HepG2 (cell line): ENCODE results near the gene CDKL2. TPM values are rescaled to one million over a fixed set of nuclear protein-coding genes. Genes with fewer than 3 reads are reported as not detected.

ENCODE experiments used
- ATAC-seq: fragments of 200-7000 bp; cut with Tn5 transposase; 3 replicates; pipeline ENCODE4 v1.9.1; 2020; ENCODE audit warnings: mild to moderate bottlenecking, moderate library complexity
- BruUV-seq: library from RNA; stranded (reverse); fragments of 400-500 nt; replicated peaks from 2 replicates; lab custom pipeline; 2021; lab: Mats Ljungman, UMichigan
- CTCF ChIA-PET: fragments of 300-600 bp; formaldehyde crosslinking; extraction: SDS; loops from one replicate; lab custom pipeline; 2021; ENCODE audit warnings: low total read pairs, inconsistent platforms, low intra/inter-chr PET ratio; lab: Yijun Ruan, JAX
- POLR2A ChIA-PET: fragments of 350-600 bp; sonication (Branson Sonifier 250); formaldehyde crosslinking; loops from one replicate; lab custom pipeline; 2020; ENCODE audit warnings: antibody characterized with exemption, inconsistent platforms; lab: Yijun Ruan, JAX
- DNase-seq: peaks from one replicate; pipeline ENCODE4 v3.0.0-alpha.2; 2015; ENCODE audit warnings: low spot score
- FAIRE-seq: peaks from 3 replicates; lab custom pipeline; 2011; peaks lifted over from hg19 to GRCh38; lab: Jason Lieb, UNC
- H2AFZ ChIP-seq: one replicate; pipeline ENCODE4 v1.6.1; 2011; ENCODE audit warnings: low read length, inconsistent platforms
- H3K27ac ChIP-seq: fragments of 300-600 bp; 3 replicates; pipeline ENCODE4 v1.8.0; 2011; ENCODE audit warnings: mixed run types, mild to moderate bottlenecking, mixed read lengths, low read length, inconsistent platforms; ENCODE audit not compliant: insufficient read depth; ENCODE audit errors: extremely low read length
- H3K27me3 ChIP-seq, 2 experiments: fragments of 200-600 bp in 1 of 2; 2 replicates in 1 of 2; 3 replicates in 1 of 2; pipeline versions ENCODE4 v1.6.0 to v1.8.0; 2011; ENCODE audit warnings: low read length in 2 of 2, mild to moderate bottlenecking in 2 of 2, moderate library complexity in 2 of 2, inconsistent platforms in 1 of 2; ENCODE audit not compliant: insufficient read depth in 2 of 2, control insufficient read depth in 1 of 2
- H3K36me3 ChIP-seq, 2 experiments: fragments of 200-600 bp in 1 of 2; replicated peaks in 1 of 2; 2 replicates in 1 of 2; 3 replicates in 1 of 2; pipeline versions ENCODE4 v1.5.1 to v1.8.0; 2011; ENCODE audit warnings: low read length in 2 of 2, inconsistent platforms in 1 of 2; ENCODE audit not compliant: insufficient read depth in 2 of 2, control insufficient read depth in 1 of 2
- H3K4me1 ChIP-seq: 2 replicates; pipeline ENCODE4 v1.5.1; 2012; ENCODE audit warnings: low read length, inconsistent platforms; ENCODE audit not compliant: insufficient read depth
- H3K4me2 ChIP-seq: 2 replicates; pipeline ENCODE4 v1.6.0; 2011; ENCODE audit warnings: low read depth, low read length, inconsistent platforms
- H3K4me3 ChIP-seq, 3 experiments: fragments of 200-600 bp in 1 of 3; sonication (generic), shearing (Covaris generic) in 1 of 3; replicated peaks in 1 of 3; 2 replicates each; pipeline ENCODE4 v1.5.1; 2011 to 2016; ENCODE audit warnings: low read length in 3 of 3, inconsistent platforms in 2 of 3, low read depth in 2 of 3, mild to moderate bottlenecking in 2 of 3, control low read depth in 1 of 3, mixed read lengths in 1 of 3; ENCODE audit not compliant: insufficient read depth in 1 of 3
- H3K79me2 ChIP-seq: one replicate; pipeline ENCODE4 v1.6.1; 2011; ENCODE audit warnings: low read length, inconsistent platforms; ENCODE audit not compliant: insufficient read depth
- H3K9ac ChIP-seq: 2 replicates; pipeline ENCODE4 v1.6.0; 2011; ENCODE audit warnings: mild to moderate bottlenecking, low read depth, low read length, inconsistent platforms; ENCODE audit not compliant: insufficient read depth
- H3K9me3 ChIP-seq: 2 replicates; pipeline ENCODE4 v1.5.1; 2012; ENCODE audit warnings: mild to moderate bottlenecking, low read length
- H4K20me1 ChIP-seq: 2 replicates; pipeline ENCODE4 v1.6.0; 2011; ENCODE audit warnings: inconsistent platforms, mild to moderate bottlenecking, low read length, moderate library complexity; ENCODE audit not compliant: insufficient read depth
- ATF7-NPFF ChIP-seq: sonication (generic); formaldehyde crosslinking; IDR thresholded peaks from 2 replicates; pipeline ENCODE4 v1.8.1; 2023; ENCODE audit warnings: mild to moderate bottlenecking, low read depth, missing genetic modification reagents, moderate library complexity
- FOSL2 ChIP-seq: sonication (generic); formaldehyde crosslinking; IDR thresholded peaks from 2 replicates; pipeline ENCODE4 v1.4.0; 2020; ENCODE audit warnings: missing genetic modification reagents
- FOXA1 ChIP-seq, 2 experiments: fragments of 450-650 bp in 1 of 2; sonication (generic) in 1 of 2; formaldehyde crosslinking in 1 of 2; IDR thresholded peaks; 2 replicates each; pipeline versions ENCODE4 v1.4.0 to v1.6.1; 2016 to 2020; ENCODE audit warnings: missing genetic modification reagents in 1 of 2
- JUN ChIP-seq: sonication (generic); formaldehyde crosslinking; IDR thresholded peaks from 2 replicates; pipeline ENCODE4 v1.4.0; 2020; ENCODE audit warnings: mild to moderate bottlenecking, missing genetic modification reagents
- TBX3 ChIP-seq: fragments of 450-650 bp; IDR thresholded peaks from 2 replicates; pipeline ENCODE4 v1.6.1; 2017; ENCODE audit warnings: antibody characterized with exemption, mild to moderate bottlenecking, inconsistent platforms, borderline replicate concordance
- ZNF12 ChIP-seq: sonication (generic); formaldehyde crosslinking; IDR thresholded peaks from 2 replicates; pipeline ENCODE4 v1.5.0; 2020; ENCODE audit warnings: missing genetic modification reagents
- ZNF30 ChIP-seq: sonication (generic); formaldehyde crosslinking; IDR thresholded peaks from 2 replicates; pipeline ENCODE4 v1.5.0; 2020; ENCODE audit warnings: mild to moderate bottlenecking, missing genetic modification reagents
- ZNF446 ChIP-seq: sonication (generic); formaldehyde crosslinking; IDR thresholded peaks from 2 replicates; pipeline ENCODE4 v1.5.0; 2020; ENCODE audit warnings: mild to moderate bottlenecking, missing genetic modification reagents
- ZNF713 ChIP-seq: sonication (generic); formaldehyde crosslinking; IDR thresholded peaks from 2 replicates; pipeline ENCODE4 v1.4.0; 2020; ENCODE audit warnings: mild to moderate bottlenecking, missing genetic modification reagents
- WGBS: methylation state at CpG from one replicate; pipeline ENCODE4 v1.1.6; 2017; ENCODE audit warnings: low lambda C conversion rate; 5-methylcytosine and 5-hydroxymethylcytosine counted together
- in situ Hi-C: cut with HindIII; loops from 2 replicates; pipeline ENCODE4 v1.10.0; 2017; ENCODE audit warnings: low pct_unique_long_range_greater_than_20kb; ENCODE audit not compliant: extremely low pct_ligation_motif_present
- intact Hi-C: fragments of 100-400 bp; cut with micrococcal nuclease; formaldehyde crosslinking; loops from one replicate; pipeline ENCODE4 v1.10.0; 2022; ENCODE audit not compliant: unreplicated experiment
- polyA plus RNA-seq, 8 experiments: library from polyadenylated mRNA; depleted of rRNA in 3 of 8; stranded (reverse) in 7 of 8; unstranded in 1 of 8; fragments of >200 nt; fragmentation: Illumina TruSeq in 4 of 8; extraction: Trizol in 4 of 8; gene quantifications; 2 replicates each; pipeline versions ENCODE4 v1.2.1 to v1.2.3, GENCODE V29; 2011 to 2016; ENCODE audit warnings: low read depth in 4 of 8, missing spikeins in 1 of 8, mixed read lengths in 1 of 8; ENCODE audit not compliant: insufficient read depth in 1 of 8
- total RNA-seq, 5 experiments: library from RNA; depleted of rRNA; stranded (reverse); fragments of >200 nt; fragmentation: Illumina TruSeq; extraction: Trizol; gene quantifications; 2 replicates each; pipeline ENCODE4 v1.2.3, GENCODE V29; 2016; ENCODE audit warnings: low read depth in 1 of 5
- TF ChIP-seq, protein P1 (sequence below): sonication (generic); formaldehyde crosslinking; IDR thresholded peaks from 2 replicates; pipeline ENCODE4 v1.4.0; 2020; ENCODE audit warnings: missing genetic modification reagents, borderline replicate concordance
- TF ChIP-seq, protein P2 (sequence below): sonication (generic); formaldehyde crosslinking; IDR thresholded peaks from 2 replicates; pipeline ENCODE4 v1.5.0; 2020; ENCODE audit warnings: mild to moderate bottlenecking, missing genetic modification reagents, moderate library complexity
- TF ChIP-seq, protein P3 (sequence below), 2 experiments: sonication (generic) in 1 of 2; formaldehyde crosslinking in 1 of 2; IDR thresholded peaks; 2 replicates each; pipeline versions ENCODE4 v1.4.0 to v1.6.1; 2018 to 2020; ENCODE audit warnings: missing genetic modification reagents in 2 of 2, borderline replicate concordance in 1 of 2, low read depth in 1 of 2, mild to moderate bottlenecking in 1 of 2, missing biosample characterization in 1 of 2

Gene CDKL2
- total and polyA plus RNA-seq, 2 of the 13 experiments (the other 11 are each of a cell fraction or from before 2014, with no cell fraction given) = not detected

DNA sequence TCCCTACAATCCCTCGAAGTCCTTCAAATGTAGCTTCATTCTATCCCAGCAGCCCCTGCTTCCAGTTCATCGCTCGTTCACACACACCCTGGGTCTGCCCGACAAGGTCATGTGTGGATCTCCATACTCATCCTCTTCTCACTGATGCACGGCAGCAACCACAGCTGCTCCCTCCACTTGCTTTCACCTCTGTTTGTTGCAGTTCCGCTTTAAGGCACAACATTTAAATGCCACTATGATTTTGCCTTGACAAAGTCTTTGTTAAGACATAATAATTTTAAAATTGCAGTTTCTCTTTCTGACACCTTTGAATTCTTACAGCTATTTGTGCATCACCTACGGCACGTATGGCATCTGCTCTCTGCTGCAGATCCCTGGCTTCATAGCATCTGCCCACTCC lies 72.6 kb downstream of the CDKL2 start (continued):
- TF ChIP-seq, protein P1, sequence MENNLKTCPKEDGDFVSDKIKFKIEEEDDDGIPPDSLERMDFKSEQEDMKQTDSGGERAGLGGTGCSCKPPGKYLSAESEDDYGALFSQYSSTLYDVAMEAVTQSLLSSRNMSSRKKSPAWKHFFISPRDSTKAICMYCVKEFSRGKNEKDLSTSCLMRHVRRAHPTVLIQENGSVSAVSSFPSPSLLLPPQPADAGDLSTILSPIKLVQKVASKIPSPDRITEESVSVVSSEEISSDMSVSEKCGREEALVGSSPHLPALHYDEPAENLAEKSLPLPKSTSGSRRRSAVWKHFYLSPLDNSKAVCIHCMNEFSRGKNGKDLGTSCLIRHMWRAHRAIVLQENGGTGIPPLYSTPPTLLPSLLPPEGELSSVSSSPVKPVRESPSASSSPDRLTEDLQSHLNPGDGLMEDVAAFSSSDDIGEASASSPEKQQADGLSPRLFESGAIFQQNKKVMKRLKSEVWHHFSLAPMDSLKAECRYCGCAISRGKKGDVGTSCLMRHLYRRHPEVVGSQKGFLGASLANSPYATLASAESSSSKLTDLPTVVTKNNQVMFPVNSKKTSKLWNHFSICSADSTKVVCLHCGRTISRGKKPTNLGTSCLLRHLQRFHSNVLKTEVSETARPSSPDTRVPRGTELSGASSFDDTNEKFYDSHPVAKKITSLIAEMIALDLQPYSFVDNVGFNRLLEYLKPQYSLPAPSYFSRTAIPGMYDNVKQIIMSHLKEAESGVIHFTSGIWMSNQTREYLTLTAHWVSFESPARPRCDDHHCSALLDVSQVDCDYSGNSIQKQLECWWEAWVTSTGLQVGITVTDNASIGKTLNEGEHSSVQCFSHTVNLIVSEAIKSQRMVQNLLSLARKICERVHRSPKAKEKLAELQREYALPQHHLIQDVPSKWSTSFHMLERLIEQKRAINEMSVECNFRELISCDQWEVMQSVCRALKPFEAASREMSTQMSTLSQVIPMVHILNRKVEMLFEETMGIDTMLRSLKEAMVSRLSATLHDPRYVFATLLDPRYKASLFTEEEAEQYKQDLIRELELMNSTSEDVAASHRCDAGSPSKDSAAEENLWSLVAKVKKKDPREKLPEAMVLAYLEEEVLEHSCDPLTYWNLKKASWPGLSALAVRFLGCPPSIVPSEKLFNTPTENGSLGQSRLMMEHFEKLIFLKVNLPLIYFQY (CRISPR knock-in tag) = no peak
- TF ChIP-seq, all 625 proteins: peak for 0

DNA sequence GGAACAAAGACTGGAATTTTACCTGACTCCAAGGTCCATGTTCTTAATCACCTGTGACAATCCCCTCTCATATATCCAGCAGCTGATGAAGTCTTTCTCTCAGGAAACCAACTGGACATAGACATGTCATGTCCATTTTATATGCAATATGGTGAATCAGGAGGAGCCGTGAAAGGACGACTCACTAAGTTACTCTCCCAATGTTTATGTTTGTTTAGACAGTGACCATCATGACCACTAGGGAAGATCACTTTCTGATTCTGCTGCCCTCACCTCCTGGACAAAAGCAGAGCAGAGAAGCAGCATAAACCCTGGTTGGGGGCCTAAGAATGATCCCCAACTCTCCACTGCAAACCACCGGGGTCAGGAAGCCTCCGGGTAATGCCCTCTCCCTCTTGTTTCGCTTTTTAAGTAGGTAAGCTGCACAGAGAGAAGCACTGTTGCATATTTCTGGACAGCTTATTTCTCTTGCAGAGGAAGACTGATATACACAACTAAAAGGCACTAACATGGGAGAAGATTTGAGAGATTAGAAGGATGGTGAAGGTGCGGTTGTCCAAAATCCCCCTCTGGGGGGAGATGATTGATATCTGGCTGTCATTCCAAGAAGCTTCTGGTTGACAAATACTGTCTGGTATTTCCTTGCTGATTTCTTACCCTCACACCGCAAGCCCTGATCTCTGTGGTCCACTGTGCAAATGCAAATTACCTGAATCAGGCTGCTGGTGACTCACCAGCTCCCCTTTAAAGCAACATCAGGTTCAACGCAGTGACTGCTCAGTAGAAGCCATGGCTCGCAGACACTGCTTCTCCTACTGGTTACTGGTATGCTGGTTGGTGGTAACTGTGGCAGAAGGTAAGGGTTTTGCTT lies 74.8 kb downstream of the CDKL2 start, which contains the start of gene ODAPH:
ODAPH (plus strand) TSS at position 773 of the 871 bp plus-strand sequence; CDS start at position 790, 17 bp downstream.
- H2AFZ ChIP-seq = peak within 1 kb of the TSS; percentile 36
- 6% methylated on average over 9 of the region's 9 CpGs for WGBS
- no peaks in the 10 kb centered on the region for H3K9me3 ChIP-seq
- intact Hi-C loops (no loop called here), in situ Hi-C loops (no loop called here)
- no peak for DNase-seq
- POLR2A ChIA-PET = no interaction called here
- CTCF ChIA-PET = no interaction called here
- no peaks in the 10 kb centered on the region for H3K36me3 ChIP-seq
- no peak within 1 kb of the TSS for H3K27ac ChIP-seq
- H3K79me2 ChIP-seq = no peaks in the 10 kb centered on the region
- peaks cover 0 to 8% of the 10 kb centered on the region in 2 experiments; a peak in 1 of 5 replicates for H3K27me3 ChIP-seq
- FAIRE-seq = no peak
- H3K4me1 ChIP-seq = peaks cover 7% of the 10 kb centered on the region; the same call in 1 of the 2 replicates
- ATAC-seq = peak; percentile 93
- peak within 1 kb of the TSS in 1 of 3 experiments; percentile 38; a peak in 4 of 6 replicates for H3K4me3 ChIP-seq
- H3K9ac ChIP-seq = no peak within 1 kb of the TSS
- peak within 1 kb of the TSS; percentile 62 for H3K4me2 ChIP-seq
- no TSS peak for BruUV-seq
- H4K20me1 ChIP-seq = no peaks in the 10 kb centered on the region
- TF ChIP-seq, protein P2, sequence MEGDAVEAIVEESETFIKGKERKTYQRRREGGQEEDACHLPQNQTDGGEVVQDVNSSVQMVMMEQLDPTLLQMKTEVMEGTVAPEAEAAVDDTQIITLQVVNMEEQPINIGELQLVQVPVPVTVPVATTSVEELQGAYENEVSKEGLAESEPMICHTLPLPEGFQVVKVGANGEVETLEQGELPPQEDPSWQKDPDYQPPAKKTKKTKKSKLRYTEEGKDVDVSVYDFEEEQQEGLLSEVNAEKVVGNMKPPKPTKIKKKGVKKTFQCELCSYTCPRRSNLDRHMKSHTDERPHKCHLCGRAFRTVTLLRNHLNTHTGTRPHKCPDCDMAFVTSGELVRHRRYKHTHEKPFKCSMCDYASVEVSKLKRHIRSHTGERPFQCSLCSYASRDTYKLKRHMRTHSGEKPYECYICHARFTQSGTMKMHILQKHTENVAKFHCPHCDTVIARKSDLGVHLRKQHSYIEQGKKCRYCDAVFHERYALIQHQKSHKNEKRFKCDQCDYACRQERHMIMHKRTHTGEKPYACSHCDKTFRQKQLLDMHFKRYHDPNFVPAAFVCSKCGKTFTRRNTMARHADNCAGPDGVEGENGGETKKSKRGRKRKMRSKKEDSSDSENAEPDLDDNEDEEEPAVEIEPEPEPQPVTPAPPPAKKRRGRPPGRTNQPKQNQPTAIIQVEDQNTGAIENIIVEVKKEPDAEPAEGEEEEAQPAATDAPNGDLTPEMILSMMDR (CRISPR knock-in tag) = 0 out of 2 replicates have a peak, but pooled peaks have one; percentile 12
- TF ChIP-seq FOXA1 (IDR thresholded peaks at IDR 0.05) (no peak), FOXA1 (CRISPR knock-in tag; IDR thresholded peaks at IDR 0.05) (peak; percentile 55), JUN (CRISPR knock-in tag) (0 out of 2 replicates have a peak, but pooled peaks have one; percentile 32), ATF7-NPFF (CRISPR knock-in tag) (no peak), TBX3 (no peak), ZNF446 (CRISPR knock-in tag) (no peak), ZNF12 (CRISPR knock-in tag) (no peak), ZNF30 (no peak), ZNF713 (no peak), FOSL2 (CRISPR knock-in tag) (peak; percentile 77)
- TF ChIP-seq, protein P3, sequence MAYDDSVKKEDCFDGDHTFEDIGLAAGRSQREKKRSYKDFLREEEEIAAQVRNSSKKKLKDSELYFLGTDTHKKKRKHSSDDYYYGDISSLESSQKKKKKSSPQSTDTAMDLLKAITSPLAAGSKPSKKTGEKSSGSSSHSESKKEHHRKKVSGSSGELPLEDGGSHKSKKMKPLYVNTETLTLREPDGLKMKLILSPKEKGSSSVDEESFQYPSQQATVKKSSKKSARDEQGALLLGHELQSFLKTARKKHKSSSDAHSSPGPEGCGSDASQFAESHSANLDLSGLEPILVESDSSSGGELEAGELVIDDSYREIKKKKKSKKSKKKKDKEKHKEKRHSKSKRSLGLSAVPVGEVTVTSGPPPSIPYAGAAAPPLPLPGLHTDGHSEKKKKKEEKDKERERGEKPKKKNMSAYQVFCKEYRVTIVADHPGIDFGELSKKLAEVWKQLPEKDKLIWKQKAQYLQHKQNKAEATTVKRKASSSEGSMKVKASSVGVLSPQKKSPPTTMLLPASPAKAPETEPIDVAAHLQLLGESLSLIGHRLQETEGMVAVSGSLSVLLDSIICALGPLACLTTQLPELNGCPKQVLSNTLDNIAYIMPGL (CRISPR knock-in tag; IDR thresholded peaks at IDR 0.05; ENCODE audit: borderline replicate concordance in 1 of 2, low read depth in 1 of 2) = peak in 1 of 2 experiments; percentile 41; a peak in 1 of 4 replicates
